Measurements from ENCODE around the gene STEAP1B.
"Not testable (repeated sequence)": the region's sequence is repeated elsewhere in the genome, so short reads cannot be mapped to it uniquely, and the experiment has no call there.

The STEAP1B gene

DNA sequence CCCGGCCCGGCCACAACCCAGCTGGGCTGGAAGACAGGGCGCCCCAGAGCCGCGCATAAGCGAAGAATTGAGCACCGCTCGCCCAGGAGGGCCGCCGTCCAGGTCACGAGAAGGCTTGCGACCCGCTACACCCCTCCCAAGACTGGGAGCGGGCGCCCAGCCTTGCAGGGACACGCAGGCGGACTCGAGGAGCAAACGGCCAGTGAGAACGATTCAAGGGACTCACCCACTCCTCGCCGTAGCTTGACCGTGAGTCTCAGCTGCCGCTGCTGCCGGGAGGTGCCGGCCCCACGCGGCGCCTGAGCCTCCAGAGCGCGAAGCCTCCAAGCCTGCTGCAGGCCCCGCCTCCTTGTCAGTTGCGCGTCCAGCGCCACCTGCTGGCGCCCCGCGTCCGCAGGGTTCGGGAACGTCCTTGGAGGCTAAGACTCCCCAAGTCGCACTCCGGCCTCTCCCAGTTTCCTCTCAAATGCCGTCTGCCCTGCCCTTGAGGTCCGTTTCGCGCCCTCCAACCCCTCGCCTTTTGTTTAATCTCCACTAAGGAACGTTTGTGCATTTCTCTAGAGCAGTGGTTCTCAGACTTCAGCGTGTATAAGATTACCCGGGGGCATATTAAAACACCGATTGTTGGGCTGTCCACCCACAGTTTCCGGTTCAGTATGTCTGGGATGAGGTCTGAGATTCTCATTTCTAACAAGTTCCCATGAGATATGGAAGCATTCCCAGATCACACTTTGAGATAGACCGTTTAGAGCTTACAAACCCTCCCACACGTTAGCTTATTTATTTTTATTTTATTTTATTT, at the start of gene STEAP1B:
Gene STEAP1B (minus strand): TSS at position 301 of the 802 bp plus-strand sequence. CDS start 5,333 bp downstream, outside the sequence.
- not testable (repeated sequence) for H3K9me3 ChIP-seq (ENCODE audit: low read length); H3K27me3 ChIP-seq (ENCODE audit: insufficient read depth, low read length); H3K4me1 ChIP-seq (ENCODE audit: insufficient read depth, low read length); H3K4me3 ChIP-seq (ENCODE audit: low read length); H3K36me3 ChIP-seq (ENCODE audit: insufficient read depth, low read length); H2AFZ ChIP-seq (ENCODE audit: low read depth, low read length)

DNA sequence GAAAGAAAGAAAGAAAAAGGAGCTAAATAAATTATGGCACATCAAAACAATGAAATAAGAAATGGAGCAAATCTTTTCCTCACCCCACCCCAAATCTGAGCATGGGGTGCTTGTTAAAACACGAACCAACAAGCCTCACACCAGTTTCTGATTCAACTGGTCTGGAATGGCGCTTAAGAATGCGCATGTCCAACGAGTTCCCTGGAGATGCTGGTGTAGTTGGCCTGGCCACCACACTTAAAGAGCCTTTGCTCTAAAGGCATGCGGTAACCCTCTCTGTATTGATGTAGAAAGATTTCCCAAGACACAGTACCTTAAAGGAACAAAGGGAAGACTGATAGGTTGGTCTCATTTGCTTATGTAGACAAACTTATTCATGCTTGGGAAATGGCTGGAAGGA, 49.1 kb upstream of the STEAP1B start:
- no peak overlapping the region for H3K4me3 ChIP-seq (ENCODE audit: low read length)

DNA sequence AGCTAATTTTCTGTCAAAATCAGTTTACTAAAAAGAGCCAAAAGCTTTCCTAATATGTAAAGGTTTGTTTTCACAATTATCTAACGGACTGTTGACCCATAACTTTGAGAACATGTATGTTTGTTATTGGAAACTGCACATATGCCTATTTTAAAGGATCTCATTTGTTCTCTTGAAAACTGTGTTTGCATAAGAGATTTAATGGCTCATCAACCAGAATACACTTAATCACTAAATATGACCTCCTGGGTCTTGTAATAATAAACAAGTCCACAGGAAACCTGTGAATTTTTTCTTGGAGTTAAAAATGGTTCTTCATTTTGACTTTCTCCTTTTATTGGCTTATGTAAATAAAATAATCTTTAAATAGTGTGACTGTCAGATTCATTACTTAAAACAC, 48.3 kb upstream of the STEAP1B start:
- peaks cover 26% of the 10 kb centered on the region for H3K27me3 ChIP-seq (ENCODE audit: insufficient read depth, low read length)
- no peak overlapping the region for H2AFZ ChIP-seq (ENCODE audit: low read depth, low read length)
- peaks cover 5% of the 10 kb centered on the region for H3K9me3 ChIP-seq (ENCODE audit: low read length)
- H3K4me3 ChIP-seq (ENCODE audit: low read length): no peak overlapping the region
- H3K36me3 ChIP-seq (ENCODE audit: insufficient read depth, low read length): no peaks in the 10 kb centered on the region
- no peaks in the 10 kb centered on the region for H3K4me1 ChIP-seq (ENCODE audit: insufficient read depth, low read length)

More for the DNA sequence above, 49.1 kb upstream of the STEAP1B start:
- Histone ChIP-seq H3K4me1 (ENCODE audit: insufficient read depth, low read length) (no peaks in the 10 kb centered on the region), H2AFZ (ENCODE audit: low read depth, low read length) (no peak overlapping the region), H3K36me3 (ENCODE audit: insufficient read depth, low read length) (no peaks in the 10 kb centered on the region), H3K27me3 (ENCODE audit: insufficient read depth, low read length) (peaks cover 26% of the 10 kb centered on the region), H3K9me3 (ENCODE audit: low read length) (peaks cover 5% of the 10 kb centered on the region)

DNA sequence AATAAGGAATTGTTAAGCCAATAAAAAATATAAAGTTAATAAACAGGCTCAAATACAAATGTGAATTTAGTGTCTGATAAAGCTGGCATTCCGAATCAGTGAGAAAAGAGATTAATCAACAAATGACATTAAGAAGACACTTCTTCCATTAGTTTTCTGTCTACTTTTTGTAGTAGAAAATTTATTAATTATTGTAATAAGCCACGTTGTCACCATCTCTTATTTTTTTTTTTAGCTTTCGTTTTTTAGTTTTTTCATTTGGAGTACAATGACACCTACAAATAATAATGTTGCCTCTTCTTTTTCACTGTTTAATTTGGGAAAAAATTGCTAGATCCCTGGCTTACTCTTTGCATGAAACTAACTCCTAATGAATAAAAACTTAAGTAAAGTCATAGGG, 46.8 kb upstream of the STEAP1B start:
- Histone ChIP-seq H3K36me3 (ENCODE audit: insufficient read depth, low read length) (no peaks in the 10 kb centered on the region), H3K9me3 (ENCODE audit: low read length) (peaks cover 5% of the 10 kb centered on the region), H3K27me3 (ENCODE audit: insufficient read depth, low read length) (peaks cover 26% of the 10 kb centered on the region), H3K4me1 (ENCODE audit: insufficient read depth, low read length) (no peaks in the 10 kb centered on the region), H3K4me3 (ENCODE audit: low read length) (no peak overlapping the region), H2AFZ (ENCODE audit: low read depth, low read length) (no peak overlapping the region)

DNA sequence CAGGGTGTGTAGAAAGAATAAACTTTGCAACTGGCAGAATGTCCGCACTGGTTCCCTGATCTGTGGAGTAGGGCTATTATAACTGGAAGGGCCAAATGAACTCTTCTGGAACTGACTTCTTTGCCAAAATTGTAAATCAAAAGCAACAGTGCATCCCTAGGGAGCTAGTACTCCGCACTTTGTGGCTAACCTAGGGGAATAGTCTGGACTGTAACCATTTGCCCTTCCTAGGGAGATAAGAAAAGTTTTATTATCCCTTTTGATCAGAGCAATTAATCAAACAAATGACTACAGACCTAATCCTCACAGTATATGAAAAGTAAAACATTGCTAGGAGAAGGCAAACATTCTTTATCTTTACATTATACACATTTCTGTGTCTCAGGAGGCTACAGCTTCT, 45.5 kb upstream of the STEAP1B start:
- no peaks in the 10 kb centered on the region for H3K4me1 ChIP-seq (ENCODE audit: insufficient read depth, low read length)
- H2AFZ ChIP-seq (ENCODE audit: low read depth, low read length): no peak overlapping the region
- H3K27me3 ChIP-seq (ENCODE audit: insufficient read depth, low read length): peaks cover 17% of the 10 kb centered on the region
- peaks cover 5% of the 10 kb centered on the region for H3K9me3 ChIP-seq (ENCODE audit: low read length)
- H3K4me3 ChIP-seq (ENCODE audit: low read length): no peak overlapping the region
- no peaks in the 10 kb centered on the region for H3K36me3 ChIP-seq (ENCODE audit: insufficient read depth, low read length)

DNA sequence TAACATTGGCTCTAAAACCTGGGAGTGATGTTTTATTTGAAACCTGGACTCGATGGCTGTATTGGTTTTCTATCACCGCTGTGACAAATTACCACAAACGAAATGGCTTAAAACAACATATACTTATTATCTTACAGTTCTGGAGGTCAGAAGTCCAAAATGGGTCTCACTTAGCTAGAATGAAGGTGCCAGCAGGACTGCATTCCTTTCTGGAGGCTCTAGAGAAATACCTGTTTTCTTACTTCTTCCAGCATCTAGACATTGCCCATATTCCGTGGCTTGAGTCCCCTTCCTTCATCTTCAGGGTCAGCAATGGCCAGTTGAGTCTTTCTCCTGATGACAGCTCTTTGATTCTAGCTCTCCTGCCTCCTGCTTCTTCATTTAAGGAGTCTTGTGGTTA, 44.3 kb upstream of the STEAP1B start:
- H3K4me1 ChIP-seq (ENCODE audit: insufficient read depth, low read length): no peaks in the 10 kb centered on the region
- peaks cover 3% of the 10 kb centered on the region for H3K9me3 ChIP-seq (ENCODE audit: low read length)
- no peak overlapping the region for H2AFZ ChIP-seq (ENCODE audit: low read depth, low read length)
- no peak overlapping the region for H3K4me3 ChIP-seq (ENCODE audit: low read length)
- H3K27me3 ChIP-seq (ENCODE audit: insufficient read depth, low read length): peaks cover 5% of the 10 kb centered on the region
- no peaks in the 10 kb centered on the region for H3K36me3 ChIP-seq (ENCODE audit: insufficient read depth, low read length)

DNA sequence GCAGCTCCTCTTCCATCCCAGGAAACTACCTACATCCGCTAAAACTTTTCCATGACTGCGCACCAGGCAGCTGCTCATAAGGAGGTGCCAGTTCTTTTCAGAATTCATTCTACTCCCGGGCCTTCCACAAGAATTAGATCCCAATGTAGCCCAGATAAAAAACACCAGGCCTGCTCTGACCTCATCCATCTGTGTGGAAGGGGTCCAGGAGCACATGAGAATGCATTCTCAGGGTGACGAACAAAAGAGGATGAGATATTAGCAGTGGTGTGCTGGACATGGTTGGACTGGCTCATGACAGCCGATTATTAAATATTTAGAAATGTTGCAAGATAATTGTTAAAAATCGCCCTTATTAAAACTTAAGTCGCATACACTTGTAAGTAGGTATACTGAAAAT, 43.2 kb upstream of the STEAP1B start:
- peaks cover 2% of the 10 kb centered on the region for H3K27me3 ChIP-seq (ENCODE audit: insufficient read depth, low read length)
- no peaks in the 10 kb centered on the region for H3K36me3 ChIP-seq (ENCODE audit: insufficient read depth, low read length)
- H2AFZ ChIP-seq (ENCODE audit: low read depth, low read length): no peak overlapping the region
- H3K4me3 ChIP-seq (ENCODE audit: low read length): no peak overlapping the region
- no peaks in the 10 kb centered on the region for H3K9me3 ChIP-seq (ENCODE audit: low read length)
- no peaks in the 10 kb centered on the region for H3K4me1 ChIP-seq (ENCODE audit: insufficient read depth, low read length)

DNA sequence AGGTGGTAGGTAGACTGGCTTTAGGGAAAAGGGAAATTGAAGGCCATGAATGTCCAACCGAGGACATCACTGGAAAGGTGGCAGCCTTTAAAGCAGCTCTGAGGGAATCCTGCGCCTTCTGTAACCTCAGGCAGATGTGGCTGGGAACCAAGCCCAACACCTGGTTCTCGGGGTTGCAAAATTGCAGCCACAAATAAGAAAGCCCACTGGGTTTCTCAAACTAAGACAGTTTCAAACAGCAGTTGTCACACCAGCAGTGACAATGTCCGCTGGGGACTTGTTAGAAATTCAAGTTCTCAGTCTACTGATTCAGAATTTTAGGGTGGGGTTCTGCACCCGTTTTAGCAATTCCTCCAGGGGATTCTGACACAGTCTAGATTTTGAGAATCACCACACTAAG, 42.7 kb upstream of the STEAP1B start:
- H3K4me1 ChIP-seq (ENCODE audit: insufficient read depth, low read length): no peaks in the 10 kb centered on the region
- H2AFZ ChIP-seq (ENCODE audit: low read depth, low read length): no peak overlapping the region
- peaks cover 2% of the 10 kb centered on the region for H3K27me3 ChIP-seq (ENCODE audit: insufficient read depth, low read length)
- H3K36me3 ChIP-seq (ENCODE audit: insufficient read depth, low read length): no peaks in the 10 kb centered on the region
- no peak overlapping the region for H3K4me3 ChIP-seq (ENCODE audit: low read length)
- no peaks in the 10 kb centered on the region for H3K9me3 ChIP-seq (ENCODE audit: low read length)

DNA sequence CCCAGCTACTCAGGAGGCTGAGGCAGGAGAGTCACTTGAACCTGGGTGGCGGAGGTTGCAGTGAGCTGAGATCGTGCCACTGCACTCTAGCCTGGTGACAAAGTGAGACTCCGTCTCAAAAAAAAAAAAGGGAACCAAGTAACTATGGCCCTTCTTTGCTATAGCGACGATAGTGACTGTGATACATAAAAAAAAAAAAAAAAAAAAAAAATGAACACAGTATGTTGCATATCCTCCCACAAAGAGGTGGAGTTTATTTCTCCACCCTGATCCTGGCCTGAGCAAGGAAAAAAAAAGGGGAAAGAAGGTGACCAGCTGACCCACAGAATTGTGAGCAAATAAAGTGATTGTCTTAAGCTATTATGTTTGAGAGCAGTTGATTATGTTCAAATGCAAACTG, 42.3 kb upstream of the STEAP1B start:
- H3K4me3 ChIP-seq (ENCODE audit: low read length): no peak overlapping the region
- no peak overlapping the region for H2AFZ ChIP-seq (ENCODE audit: low read depth, low read length)
- no peaks in the 10 kb centered on the region for H3K36me3 ChIP-seq (ENCODE audit: insufficient read depth, low read length)
- peaks cover 2% of the 10 kb centered on the region for H3K27me3 ChIP-seq (ENCODE audit: insufficient read depth, low read length)
- no peaks in the 10 kb centered on the region for H3K9me3 ChIP-seq (ENCODE audit: low read length)
- H3K4me1 ChIP-seq (ENCODE audit: insufficient read depth, low read length): no peaks in the 10 kb centered on the region

DNA sequence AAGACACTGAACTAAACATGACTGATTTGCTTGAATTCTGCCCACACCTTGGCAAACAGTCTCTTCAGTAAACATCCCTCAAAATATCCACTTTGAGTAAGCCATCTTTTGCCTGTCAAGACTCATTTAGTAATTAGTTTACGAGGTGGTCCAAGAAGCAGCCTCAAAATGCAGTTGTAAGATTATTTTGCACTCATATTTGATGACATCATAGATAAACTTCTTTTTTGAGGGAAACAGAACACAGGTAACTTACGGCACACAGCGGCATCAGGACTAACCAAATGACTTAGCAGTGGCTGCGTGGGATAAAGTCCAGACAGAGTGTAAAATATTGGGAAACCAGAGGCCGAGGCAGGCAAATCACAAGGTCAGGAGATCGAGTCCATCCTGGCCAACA, 41.8 kb upstream of the STEAP1B start:
- Histone ChIP-seq H2AFZ (ENCODE audit: low read depth, low read length) (no peak overlapping the region), H3K9me3 (ENCODE audit: low read length) (no peaks in the 10 kb centered on the region), H3K27me3 (ENCODE audit: insufficient read depth, low read length) (peaks cover 2% of the 10 kb centered on the region), H3K4me3 (ENCODE audit: low read length) (no peak overlapping the region), H3K4me1 (ENCODE audit: insufficient read depth, low read length) (no peaks in the 10 kb centered on the region), H3K36me3 (ENCODE audit: insufficient read depth, low read length) (no peaks in the 10 kb centered on the region)

DNA sequence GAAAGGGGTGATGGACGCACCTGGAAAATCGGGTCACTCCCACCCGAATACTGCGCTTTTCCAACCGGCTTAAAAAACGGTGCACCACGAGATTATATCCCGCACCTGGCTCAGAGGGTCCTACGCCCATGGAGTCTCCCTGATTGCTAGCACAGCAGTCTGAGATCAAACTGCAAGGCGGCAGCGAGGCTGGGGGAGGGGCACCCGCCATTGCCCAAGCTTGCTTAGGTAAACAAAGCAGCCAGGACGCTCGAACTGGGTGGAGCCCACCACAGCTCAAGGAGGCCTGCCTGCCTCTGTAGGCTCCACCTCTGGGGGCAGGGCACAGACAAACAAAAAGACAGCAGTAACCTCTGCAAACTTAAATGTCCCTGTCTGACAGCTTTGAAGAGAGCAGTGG, 28.5 kb upstream of the STEAP1B start:
- H3K9me3 ChIP-seq (ENCODE audit: low read length); H3K36me3 ChIP-seq (ENCODE audit: insufficient read depth, low read length); H3K4me1 ChIP-seq (ENCODE audit: insufficient read depth, low read length); H3K4me3 ChIP-seq (ENCODE audit: low read length); H3K27me3 ChIP-seq (ENCODE audit: insufficient read depth, low read length); H2AFZ ChIP-seq (ENCODE audit: low read depth, low read length): not testable (repeated sequence)

DNA sequence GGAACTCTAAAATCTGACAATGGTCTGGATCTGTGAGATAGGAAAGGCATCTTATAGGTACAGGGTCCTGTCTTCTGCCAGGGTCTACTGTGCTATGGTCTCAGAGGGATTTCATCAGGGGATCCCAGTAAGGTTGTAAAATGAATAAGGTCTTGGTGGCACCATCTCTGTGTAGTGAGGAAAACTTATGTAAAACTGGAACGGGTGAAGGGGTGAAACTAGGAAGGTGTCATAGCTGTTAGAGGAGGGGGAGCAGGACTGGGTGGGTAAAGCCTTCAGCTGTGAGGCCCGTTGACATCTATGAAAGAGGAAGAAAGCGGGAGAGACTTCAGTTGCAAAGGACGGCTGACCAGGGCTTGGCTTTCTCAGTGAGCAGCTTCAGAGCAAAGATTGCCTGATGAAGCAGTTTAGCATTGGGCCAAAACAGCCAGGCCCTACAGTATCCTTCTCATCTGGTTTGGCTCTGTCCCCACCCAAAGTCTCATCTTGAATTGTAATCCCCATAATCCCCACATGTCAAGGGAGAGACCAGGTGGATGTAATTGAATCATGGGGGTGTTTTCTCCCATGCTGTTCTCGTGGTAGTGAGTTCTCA, 24.5 kb upstream of the STEAP1B start:
- H3K4me1 ChIP-seq (ENCODE audit: insufficient read depth, low read length); H3K9me3 ChIP-seq (ENCODE audit: low read length); H3K4me3 ChIP-seq (ENCODE audit: low read length); H3K36me3 ChIP-seq (ENCODE audit: insufficient read depth, low read length); H2AFZ ChIP-seq (ENCODE audit: low read depth, low read length); H3K27me3 ChIP-seq (ENCODE audit: insufficient read depth, low read length): not testable (repeated sequence)

DNA sequence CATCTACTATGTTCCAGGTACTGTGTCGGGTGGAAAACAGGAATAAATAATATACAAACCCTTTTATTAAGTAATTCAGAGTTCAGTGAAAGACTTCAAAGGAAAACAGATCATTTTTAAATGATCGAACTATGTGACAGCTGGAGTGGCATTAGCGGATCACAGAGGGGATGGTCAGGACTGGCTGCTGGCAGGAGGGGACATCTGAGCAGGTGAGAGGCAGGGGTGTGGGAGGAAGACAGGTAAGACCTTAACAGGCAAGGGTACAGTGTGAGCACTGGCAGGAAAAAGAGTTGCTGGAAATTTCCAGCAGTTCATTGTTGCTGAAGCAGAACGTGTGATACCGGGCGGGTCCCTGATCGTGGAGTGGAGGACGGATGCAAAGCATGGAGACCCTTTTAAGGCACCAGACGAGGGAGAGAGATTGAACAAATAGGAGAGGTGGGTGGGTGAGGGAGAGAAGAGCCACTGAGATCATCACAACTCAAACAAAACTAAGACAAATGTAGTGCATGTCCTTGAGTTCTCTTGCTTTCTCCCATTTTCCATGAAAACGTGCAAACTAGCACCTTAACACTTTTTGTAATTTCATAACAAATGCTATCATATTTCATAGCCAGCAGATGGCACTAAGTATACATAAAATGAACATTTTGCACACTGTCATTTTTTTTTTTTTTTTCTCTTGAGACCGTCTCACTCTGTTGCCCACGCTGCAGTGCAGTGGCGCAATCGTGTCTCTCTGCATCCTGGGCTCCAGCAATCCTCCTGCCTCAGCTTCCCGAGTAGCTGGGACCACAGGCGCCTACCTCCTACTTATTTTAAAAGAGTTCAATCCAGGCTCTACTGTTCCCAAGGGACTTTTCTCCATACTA, 23.7 kb upstream of the STEAP1B start:
- not testable (repeated sequence) for H3K27me3 ChIP-seq (ENCODE audit: insufficient read depth, low read length); H3K36me3 ChIP-seq (ENCODE audit: insufficient read depth, low read length); H3K4me3 ChIP-seq (ENCODE audit: low read length); H3K9me3 ChIP-seq (ENCODE audit: low read length); H3K4me1 ChIP-seq (ENCODE audit: insufficient read depth, low read length); H2AFZ ChIP-seq (ENCODE audit: low read depth, low read length)

Measured in neuron (in vitro differentiated cells).